Activated naive CD8-positive, alpha-beta T cell (primary cell): ENCODE measurements around the gene CDKAL1.
"Not testable (repeated sequence)": the region's sequence is repeated elsewhere in the genome, so short reads cannot be mapped to it uniquely, and the experiment has no call there.

Experiments
- H3K27ac Mint-ChIP-seq: one replicate; pipeline ENCODE4 v1.8.0; 2021; ENCODE audit warnings: mixed read lengths
- H3K27me3 Mint-ChIP-seq: one replicate; pipeline ENCODE4 v1.8.0; 2021; ENCODE audit warnings: mixed read lengths
- H3K36me3 Mint-ChIP-seq: one replicate; pipeline ENCODE4 v1.8.0; 2021; ENCODE audit warnings: mixed read lengths
- H3K4me1 Mint-ChIP-seq: one replicate; pipeline ENCODE4 v1.8.0; 2021; ENCODE audit warnings: low read depth, mixed read lengths
- H3K4me3 Mint-ChIP-seq: one replicate; pipeline ENCODE4 v1.8.0; 2021; ENCODE audit warnings: mild to moderate bottlenecking, mixed read lengths
- H3K9me3 Mint-ChIP-seq: one replicate; pipeline ENCODE4 v1.8.0; 2021; ENCODE audit warnings: low read depth, mixed read lengths

Gene CDKAL1

DNA sequence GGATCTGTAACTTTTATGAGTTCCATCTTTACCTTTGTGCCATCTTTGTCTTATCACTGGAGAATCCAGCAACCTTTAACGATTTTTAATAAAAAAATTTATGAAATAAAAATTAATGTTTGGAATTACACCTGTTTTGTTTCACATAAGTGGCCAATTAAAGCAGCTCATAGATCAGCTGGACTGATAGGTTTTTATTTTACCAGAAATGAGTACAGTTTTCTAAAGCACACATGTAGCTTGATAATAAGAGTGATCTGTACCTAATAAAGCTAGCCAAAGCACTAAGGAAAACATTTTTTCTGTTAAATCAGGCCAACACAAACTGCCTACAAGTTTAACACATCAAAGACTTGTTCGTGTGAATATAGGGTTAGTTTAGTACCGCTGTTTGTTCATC, 500.1 kb downstream of the CDKAL1 start:
- no peaks in the 10 kb centered on the region for H3K4me1 Mint-ChIP-seq
- no peaks in the 10 kb centered on the region for H3K9me3 Mint-ChIP-seq
- H3K36me3 Mint-ChIP-seq: peaks cover 21% of the 10 kb centered on the region
- no peak overlapping the region for H3K4me3 Mint-ChIP-seq
- H3K27ac Mint-ChIP-seq: no peak overlapping the region
- H3K27me3 Mint-ChIP-seq: no peaks in the 10 kb centered on the region

GRCh38 chr6:21037453-21037852, 503.2 kb downstream of the CDKAL1 start:
- Mint-ChIP-seq H3K4me1 (no peaks in the 10 kb centered on the region), H3K27me3 (no peaks in the 10 kb centered on the region), H3K36me3 (peaks cover 11% of the 10 kb centered on the region), H3K4me3 (no peak overlapping the region), H3K9me3 (no peaks in the 10 kb centered on the region), H3K27ac (no peak overlapping the region)

DNA sequence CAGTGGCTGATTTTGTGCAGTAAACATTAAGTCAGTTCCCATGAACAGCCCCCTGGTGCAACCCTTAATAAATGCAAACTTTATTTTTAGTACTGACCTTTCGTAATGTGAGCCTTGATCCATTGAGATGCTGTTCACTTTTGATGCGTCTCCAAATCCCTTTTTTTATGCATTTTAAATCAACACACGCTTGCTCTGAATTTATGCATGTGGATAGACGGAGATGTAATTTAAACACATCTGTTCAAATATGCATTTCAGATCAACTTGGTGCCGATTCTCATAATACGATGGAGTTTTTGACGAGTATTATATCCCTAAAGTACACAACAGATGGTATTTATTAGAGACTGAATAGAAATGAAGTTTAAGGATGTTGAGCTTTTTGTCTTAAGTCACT, 505.7 kb downstream of the CDKAL1 start:
- Mint-ChIP-seq H3K27me3 (no peaks in the 10 kb centered on the region), H3K9me3 (no peaks in the 10 kb centered on the region), H3K4me3 (no peak overlapping the region), H3K27ac (no peak overlapping the region), H3K4me1 (no peaks in the 10 kb centered on the region), H3K36me3 (peaks cover 10% of the 10 kb centered on the region)

DNA sequence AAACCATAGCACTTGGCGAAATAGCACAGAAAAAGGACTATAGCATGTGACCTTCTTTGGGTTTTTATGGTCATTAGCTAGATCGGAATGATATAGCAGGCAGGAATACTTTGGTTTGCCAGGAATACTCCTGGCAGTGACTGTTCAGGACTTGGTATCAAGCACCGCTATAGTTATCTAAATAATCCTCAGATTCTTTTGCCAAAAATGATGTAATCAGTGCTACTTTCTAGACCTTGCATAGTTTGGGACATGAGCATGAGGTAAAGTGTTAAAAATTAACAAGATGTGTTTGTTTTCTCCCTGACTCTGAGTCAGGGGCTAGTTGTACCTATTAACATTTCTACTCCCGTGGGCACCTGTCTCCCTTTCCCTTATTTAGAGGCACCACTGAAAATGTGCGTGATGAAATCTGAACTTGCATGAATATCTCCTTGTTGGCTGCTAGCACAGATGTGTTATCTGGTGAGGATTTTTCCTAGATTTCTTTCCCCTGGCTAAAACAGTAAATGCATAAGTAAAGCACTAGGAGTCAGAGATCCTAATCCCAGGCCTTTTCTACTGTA, 511.0 kb downstream of the CDKAL1 start:
- Mint-ChIP-seq H3K27me3 (no peaks in the 10 kb centered on the region), H3K27ac (no peak overlapping the region), H3K36me3 (peaks cover 15% of the 10 kb centered on the region), H3K4me1 (peaks cover 2% of the 10 kb centered on the region), H3K9me3 (no peaks in the 10 kb centered on the region), H3K4me3 (no peak overlapping the region)

- Mint-ChIP-seq H3K4me3 (no peak overlapping the region), H3K36me3 (peaks cover 21% of the 10 kb centered on the region), H3K27ac (no peak overlapping the region), H3K9me3 (no peaks in the 10 kb centered on the region), H3K4me1 (peaks cover 2% of the 10 kb centered on the region), H3K27me3 (no peaks in the 10 kb centered on the region)
Measured at GRCh38 chr6:21046276-21046675, 512.0 kb downstream of the CDKAL1 start.

DNA sequence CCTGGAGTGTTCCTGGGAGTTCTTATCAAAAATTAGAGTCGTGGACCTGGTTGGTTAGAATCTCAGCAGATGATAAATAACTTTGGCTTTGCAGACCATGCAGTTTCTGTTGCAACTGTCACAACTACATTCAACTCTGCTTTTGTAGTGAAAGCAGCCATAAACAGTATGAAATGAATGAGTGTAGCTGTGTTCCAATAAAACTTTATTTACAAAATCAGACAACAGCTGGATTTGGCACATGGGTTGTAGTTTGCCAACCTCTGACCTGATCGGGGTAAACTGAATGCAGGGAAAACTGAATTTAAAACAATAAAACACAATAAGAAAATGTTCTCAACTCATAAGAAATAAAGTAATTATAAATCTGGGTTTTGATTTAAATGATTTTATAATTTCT, 513.8 kb downstream of the CDKAL1 start:
- H3K27me3 Mint-ChIP-seq: no peaks in the 10 kb centered on the region
- no peak overlapping the region for H3K4me3 Mint-ChIP-seq
- no peak overlapping the region for H3K27ac Mint-ChIP-seq
- no peaks in the 10 kb centered on the region for H3K9me3 Mint-ChIP-seq
- H3K36me3 Mint-ChIP-seq: peaks cover 26% of the 10 kb centered on the region
- peaks cover 2% of the 10 kb centered on the region for H3K4me1 Mint-ChIP-seq

GRCh38 chr6:21049148-21049547, 514.9 kb downstream of the CDKAL1 start:
- Mint-ChIP-seq H3K27me3 (no peaks in the 10 kb centered on the region), H3K4me1 (peaks cover 2% of the 10 kb centered on the region), H3K4me3 (no peak overlapping the region), H3K36me3 (peaks cover 36% of the 10 kb centered on the region), H3K9me3 (peaks cover 7% of the 10 kb centered on the region), H3K27ac (no peak overlapping the region)

GRCh38 chr6:21049572-21049971, 515.3 kb downstream of the CDKAL1 start:
- H3K9me3 Mint-ChIP-seq: peaks cover 7% of the 10 kb centered on the region

GRCh38 chr6:21050935-21051334, 516.7 kb downstream of the CDKAL1 start:
- Mint-ChIP-seq H3K9me3 (peaks cover 7% of the 10 kb centered on the region), H3K27ac (no peak overlapping the region), H3K36me3 (peaks cover 42% of the 10 kb centered on the region), H3K4me1 (peaks cover 2% of the 10 kb centered on the region), H3K4me3 (no peak overlapping the region), H3K27me3 (no peaks in the 10 kb centered on the region)

More at GRCh38 chr6:21049572-21049971, 515.3 kb downstream of the CDKAL1 start:
- Mint-ChIP-seq H3K4me1 (peaks cover 2% of the 10 kb centered on the region), H3K36me3 (peaks cover 34% of the 10 kb centered on the region), H3K27me3 (no peaks in the 10 kb centered on the region), H3K4me3 (no peak overlapping the region), H3K27ac (no peak overlapping the region)

DNA sequence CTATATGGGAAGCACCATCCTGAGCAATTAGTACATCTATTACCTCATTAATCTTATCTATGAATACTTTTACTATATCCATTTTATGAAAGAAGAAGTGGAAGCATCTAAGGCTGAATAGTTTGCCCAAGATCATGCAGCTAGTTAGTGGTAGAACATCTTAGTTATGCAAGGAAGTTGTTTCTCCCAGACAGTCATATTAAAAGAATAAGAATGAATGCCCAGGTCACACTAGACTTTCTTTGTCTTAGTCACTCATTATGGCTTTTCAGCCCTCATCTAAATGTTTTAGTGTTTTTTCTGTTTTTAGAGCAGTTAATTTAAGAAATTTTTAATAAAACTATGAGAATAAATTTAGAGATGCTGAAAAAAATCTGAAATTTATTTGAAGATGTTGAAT, 517.5 kb downstream of the CDKAL1 start:
- Mint-ChIP-seq H3K27ac (no peak overlapping the region), H3K27me3 (no peaks in the 10 kb centered on the region), H3K4me3 (no peak overlapping the region), H3K9me3 (peaks cover 12% of the 10 kb centered on the region), H3K36me3 (peaks cover 50% of the 10 kb centered on the region), H3K4me1 (peaks cover 4% of the 10 kb centered on the region)

GRCh38 chr6:21053612-21054011, 519.4 kb downstream of the CDKAL1 start:
- Mint-ChIP-seq H3K27me3 (no peaks in the 10 kb centered on the region), H3K27ac (no peak overlapping the region), H3K9me3 (peaks cover 12% of the 10 kb centered on the region), H3K4me1 (peaks cover 1% of the 10 kb centered on the region), H3K4me3 (no peak overlapping the region), H3K36me3 (peaks cover 58% of the 10 kb centered on the region)

DNA sequence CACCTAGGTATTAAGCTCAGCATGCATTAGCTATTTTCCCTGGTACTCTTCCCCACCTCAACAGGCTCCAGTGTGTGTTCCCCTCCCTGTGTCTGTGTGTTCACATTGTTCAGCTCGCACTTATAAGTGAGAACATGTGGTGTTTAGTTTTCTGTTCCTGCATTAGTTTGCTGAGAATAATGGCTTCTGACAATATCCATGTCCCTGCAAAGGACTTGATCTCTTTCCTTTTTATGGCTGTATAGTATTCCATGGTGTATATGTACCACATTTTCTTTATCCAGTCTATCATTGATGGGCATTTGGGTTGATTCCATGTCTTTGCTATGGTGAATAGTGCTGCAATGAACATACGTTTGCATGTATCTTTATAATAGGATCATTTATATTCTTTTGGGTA, 521.2 kb downstream of the CDKAL1 start:
- not testable (repeated sequence) for H3K27ac Mint-ChIP-seq
- Mint-ChIP-seq H3K36me3 (peaks cover 61% of the 10 kb centered on the region), H3K9me3 (peaks cover 18% of the 10 kb centered on the region)

GRCh38 chr6:21061892-21062291, 527.6 kb downstream of the CDKAL1 start:
- Mint-ChIP-seq H3K27me3 (no peaks in the 10 kb centered on the region), H3K4me1 (no peaks in the 10 kb centered on the region), H3K36me3 (peaks cover 42% of the 10 kb centered on the region), H3K9me3 (peaks cover 6% of the 10 kb centered on the region), H3K4me3 (no peak overlapping the region), H3K27ac (no peak overlapping the region)

More for the DNA sequence above, 521.2 kb downstream of the CDKAL1 start:
- not testable (repeated sequence) for H3K4me1 Mint-ChIP-seq, H3K4me3 Mint-ChIP-seq, H3K27me3 Mint-ChIP-seq

GRCh38 chr6:21064756-21065340, 530.6 kb downstream of the CDKAL1 start:
- H3K4me1 Mint-ChIP-seq: no peaks in the 10 kb centered on the region
- H3K27ac Mint-ChIP-seq: no peak overlapping the region
- no peak overlapping the region for H3K4me3 Mint-ChIP-seq
- peaks cover 36% of the 10 kb centered on the region for H3K36me3 Mint-ChIP-seq
- H3K9me3 Mint-ChIP-seq: peaks cover 8% of the 10 kb centered on the region
- no peaks in the 10 kb centered on the region for H3K27me3 Mint-ChIP-seq

- no peaks in the 10 kb centered on the region for H3K27me3 Mint-ChIP-seq
- no peaks in the 10 kb centered on the region for H3K4me1 Mint-ChIP-seq
- peaks cover 17% of the 10 kb centered on the region for H3K9me3 Mint-ChIP-seq
- peaks cover 50% of the 10 kb centered on the region for H3K36me3 Mint-ChIP-seq
- no peak overlapping the region for H3K27ac Mint-ChIP-seq
- no peak overlapping the region for H3K4me3 Mint-ChIP-seq
Measured at GRCh38 chr6:21067521-21067920, 533.3 kb downstream of the CDKAL1 start.

GRCh38 chr6:21070620-21071019, 536.4 kb downstream of the CDKAL1 start:
- H3K4me1 Mint-ChIP-seq: no peaks in the 10 kb centered on the region
- peaks cover 55% of the 10 kb centered on the region for H3K36me3 Mint-ChIP-seq
- peaks cover 23% of the 10 kb centered on the region for H3K9me3 Mint-ChIP-seq

More at GRCh38 chr6:21070620-21071019, 536.4 kb downstream of the CDKAL1 start:
- no peak overlapping the region for H3K4me3 Mint-ChIP-seq
- H3K27ac Mint-ChIP-seq: no peak overlapping the region
- H3K27me3 Mint-ChIP-seq: no peaks in the 10 kb centered on the region
